Stimulated activated CD4-positive, alpha-beta T cell treated with anti-CD3 and anti-CD28 coated beads, Interleukin-1b, Interleukin-23, amount 100 ng/mL, for 1 hour (primary cell): ENCODE results near the gene TMEM171.

Experiments used
- DNase-seq, 2 donors: peaks; one replicate each; pipeline ENCODE4 v3.0.0-alpha.2; 2020; ENCODE audit warnings: low read depth in 2 of 2

The TMEM171 gene, protein sequence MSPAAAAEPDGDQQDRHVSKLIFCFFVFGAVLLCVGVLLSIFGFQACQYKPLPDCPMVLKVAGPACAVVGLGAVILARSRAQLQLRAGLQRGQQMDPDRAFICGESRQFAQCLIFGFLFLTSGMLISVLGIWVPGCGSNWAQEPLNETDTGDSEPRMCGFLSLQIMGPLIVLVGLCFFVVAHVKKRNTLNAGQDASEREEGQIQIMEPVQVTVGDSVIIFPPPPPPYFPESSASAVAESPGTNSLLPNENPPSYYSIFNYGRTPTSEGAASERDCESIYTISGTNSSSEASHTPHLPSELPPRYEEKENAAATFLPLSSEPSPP

DNA sequence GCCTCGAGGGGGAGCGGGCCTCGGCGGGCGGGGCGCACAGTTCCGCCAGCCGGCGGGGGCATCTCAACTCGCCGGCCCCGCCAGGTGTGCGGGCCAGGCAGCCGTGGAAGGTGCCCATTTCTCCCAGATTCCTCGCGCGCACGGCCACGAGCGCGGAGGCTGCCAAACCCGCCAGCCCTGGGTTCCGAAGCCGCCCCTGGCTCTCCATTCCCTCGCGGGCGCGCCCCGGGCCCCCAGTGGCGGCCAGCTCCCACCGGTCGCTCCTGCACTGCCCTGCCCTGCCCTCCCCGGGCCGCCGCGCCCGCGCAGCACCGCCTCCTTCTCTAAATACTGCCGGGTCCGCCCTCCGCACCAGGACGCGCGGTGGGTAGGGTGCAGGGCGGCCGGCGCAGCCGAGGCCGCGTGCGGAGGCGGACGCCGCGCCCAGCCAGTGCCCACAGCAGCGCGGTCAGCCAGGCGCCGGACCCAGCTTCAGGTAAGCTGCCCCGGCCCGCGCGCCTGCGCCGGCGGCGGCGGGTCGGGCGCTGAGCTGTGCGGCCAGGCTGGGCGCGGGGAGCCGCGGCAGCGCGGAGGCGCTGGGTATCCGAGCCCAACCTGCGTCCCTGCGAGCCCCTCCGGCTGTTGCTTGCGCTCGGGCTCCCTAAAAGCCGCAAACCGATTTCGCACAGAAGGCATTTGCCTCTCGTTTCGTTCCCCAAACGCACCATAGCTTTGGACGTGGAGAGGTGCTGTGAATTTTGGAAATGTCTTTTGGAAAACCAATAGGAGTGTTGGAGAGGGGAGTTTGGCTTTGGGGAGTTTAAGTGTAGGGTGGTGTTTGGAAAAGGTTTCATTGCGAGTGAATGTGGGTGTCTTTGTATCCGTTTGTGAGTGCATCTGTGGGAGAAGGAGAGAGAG lies at the start of gene TMEM171:
TSS of gene TMEM171 (plus strand) at position 354 of the 897 bp plus-strand sequence. CDS start 2,799 bp downstream, outside the sequence.
- no peak for DNase-seq

- no peak for DNase-seq
Observed at GRCh38 chr5:73081093-73081492, 39.3 kb upstream of the TMEM171 start.

DNA sequence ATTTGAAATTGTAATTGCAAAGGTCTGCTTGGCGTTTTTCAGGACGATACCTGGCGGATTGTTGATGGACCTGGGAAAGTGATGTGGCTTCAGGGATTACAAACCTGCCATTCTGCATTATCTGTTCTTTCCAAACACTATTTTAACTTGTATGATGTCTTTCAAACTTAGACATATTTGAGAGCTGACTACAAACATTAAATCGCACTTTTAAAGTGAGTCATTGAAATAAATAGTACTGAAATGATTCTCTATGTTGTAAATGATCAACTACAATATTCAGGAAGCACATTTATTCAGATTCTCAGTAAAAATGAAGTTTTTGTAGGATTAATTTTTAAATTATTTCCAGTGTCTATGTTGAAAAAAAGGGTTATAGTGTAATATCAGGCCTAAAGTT lies 32.3 kb upstream of the TMEM171 start:
- DNase-seq = no peak

GRCh38 chr5:73093943-73094342 lies 26.4 kb upstream of the TMEM171 start:
- no peak for DNase-seq

- no peak for DNase-seq
Observed at GRCh38 chr5:73094415-73094814, 26.0 kb upstream of the TMEM171 start.

- no peak for DNase-seq
Observed at GRCh38 chr5:73095564-73096238, 24.7 kb upstream of the TMEM171 start.

DNA sequence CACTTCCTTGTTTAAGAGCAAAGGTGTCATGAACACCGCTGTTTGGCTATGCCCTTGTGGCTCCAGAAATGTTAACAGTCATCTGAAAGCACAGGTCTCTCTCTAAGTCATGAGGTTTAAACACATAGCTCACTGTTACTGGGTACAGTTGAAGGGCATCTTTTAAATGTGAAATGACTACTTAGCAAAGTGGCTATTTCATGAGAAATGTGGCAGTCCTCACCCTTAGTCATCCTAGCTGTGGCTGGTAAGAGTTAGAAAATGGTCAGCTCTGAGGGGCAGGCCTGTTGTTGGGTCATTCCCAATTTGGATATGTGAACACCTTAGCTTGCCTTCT lies 24.2 kb upstream of the TMEM171 start:
- no peak for DNase-seq

DNA sequence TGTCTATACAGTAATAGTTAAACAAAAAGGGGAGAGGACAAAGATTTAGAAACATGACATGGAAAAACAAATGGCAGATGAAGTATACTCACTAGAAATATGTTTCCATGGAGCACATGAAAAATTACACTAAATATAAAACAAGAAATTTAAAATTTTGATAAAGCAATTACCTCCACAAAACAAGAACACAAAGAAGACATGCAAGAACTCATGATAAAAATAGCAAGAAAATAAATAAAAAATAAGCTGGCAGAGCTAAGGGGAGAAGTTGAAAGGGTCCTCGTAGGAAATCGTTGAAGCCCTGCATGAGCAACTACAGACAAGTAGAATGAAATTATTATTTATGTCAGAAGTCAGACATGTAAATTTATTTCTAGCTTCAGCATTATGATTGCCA lies 22.6 kb upstream of the TMEM171 start:
- no peak for DNase-seq

- no peak for DNase-seq
Observed at GRCh38 chr5:73100109-73100508, 20.3 kb upstream of the TMEM171 start.

- no peak for DNase-seq
Observed at GRCh38 chr5:73103870-73104299, 16.5 kb upstream of the TMEM171 start.

GRCh38 chr5:73104326-73104725 lies 16.0 kb upstream of the TMEM171 start:
- DNase-seq = no peak

- DNase-seq = no peak
Observed at GRCh38 chr5:73106335-73106734, 14.0 kb upstream of the TMEM171 start.

DNA sequence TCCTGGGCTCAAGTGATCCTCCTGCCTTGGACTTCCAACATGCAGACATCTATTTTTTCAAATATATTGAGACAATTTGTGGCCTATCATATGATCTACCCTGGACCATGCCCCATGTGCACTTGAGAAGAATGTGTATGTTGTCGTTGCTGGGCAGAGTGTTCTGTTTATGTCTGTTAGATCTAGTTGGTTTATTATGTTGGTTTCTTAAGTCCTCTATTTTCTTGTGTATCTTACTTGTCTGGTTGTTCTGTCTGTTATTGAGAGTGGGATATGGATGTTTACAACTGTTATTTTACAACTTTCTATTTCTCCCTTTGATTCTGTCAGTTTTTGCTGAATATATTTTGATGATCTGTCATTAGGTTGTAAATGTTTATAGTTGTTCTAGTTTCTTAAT lies 10.2 kb upstream of the TMEM171 start:
- DNase-seq = no peak

GRCh38 chr5:73111536-73111935 lies 8.8 kb upstream of the TMEM171 start:
- DNase-seq = no peak

GRCh38 chr5:73112359-73112758 lies 8.0 kb upstream of the TMEM171 start:
- no peak for DNase-seq

DNA sequence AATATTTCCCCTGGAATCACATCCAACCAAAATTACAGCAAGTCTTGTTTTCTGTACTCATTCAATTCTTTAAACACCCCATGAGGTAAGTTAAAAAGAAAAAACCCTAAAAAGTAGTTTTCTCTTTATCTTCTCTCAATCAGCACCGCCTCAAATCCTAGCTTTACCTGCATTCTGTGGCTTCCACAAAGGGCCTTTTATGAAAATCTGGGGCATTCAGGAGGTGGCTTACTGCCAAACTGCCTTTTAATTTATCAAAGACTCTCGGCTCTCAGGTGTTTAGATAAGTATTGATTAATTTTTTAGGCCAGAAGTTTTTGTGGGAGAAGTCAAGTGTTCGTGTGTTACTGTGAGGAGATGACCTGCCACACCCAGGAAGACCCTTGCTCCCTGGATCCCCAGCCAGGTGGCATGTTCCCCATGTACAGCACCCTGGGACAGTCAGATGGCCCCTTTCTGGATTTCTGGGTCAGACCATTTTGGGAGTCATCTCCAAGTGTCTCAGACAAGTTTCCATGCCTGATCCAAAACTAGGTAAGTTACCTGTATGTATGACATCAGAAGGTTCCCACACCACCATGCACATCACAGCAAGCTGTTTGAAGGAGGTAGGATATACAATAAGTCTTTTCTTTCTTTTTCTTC lies 6.2 kb upstream of the TMEM171 start:
- DNase-seq = no peak

DNA sequence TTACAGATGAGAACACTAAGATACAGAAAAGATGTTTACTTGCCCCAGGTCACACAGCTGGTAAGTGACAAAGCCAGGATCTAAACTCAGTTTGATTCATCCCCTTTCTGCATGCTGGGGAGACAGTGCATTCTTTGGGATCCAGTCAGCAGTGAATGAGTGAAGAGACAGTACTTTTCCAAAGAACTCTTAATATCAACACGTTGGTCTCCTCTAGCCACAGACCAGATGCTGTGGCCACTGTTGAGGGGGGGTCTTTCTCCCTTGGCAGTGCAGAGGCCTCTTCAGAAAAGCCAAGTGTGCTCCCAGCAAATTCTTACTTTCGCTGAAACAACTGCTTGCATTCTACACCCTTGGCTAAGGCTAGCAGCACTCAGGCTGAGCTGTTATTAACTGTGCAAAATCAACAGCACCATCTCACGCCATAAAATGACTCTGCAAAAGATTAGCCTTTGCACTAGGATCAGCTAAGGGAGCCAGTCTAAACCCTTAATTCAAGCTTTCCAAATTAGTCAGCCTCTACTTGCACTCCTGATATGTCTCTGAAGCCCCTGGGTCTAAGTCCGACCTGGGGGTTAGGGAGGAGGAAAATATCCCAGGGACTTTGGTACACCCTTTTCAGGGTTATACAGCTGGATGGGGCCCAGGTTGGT lies 4.8 kb upstream of the TMEM171 start:
- DNase-seq = no peak

GRCh38 chr5:73116506-73116905 lies 3.9 kb upstream of the TMEM171 start:
- no peak for DNase-seq

DNA sequence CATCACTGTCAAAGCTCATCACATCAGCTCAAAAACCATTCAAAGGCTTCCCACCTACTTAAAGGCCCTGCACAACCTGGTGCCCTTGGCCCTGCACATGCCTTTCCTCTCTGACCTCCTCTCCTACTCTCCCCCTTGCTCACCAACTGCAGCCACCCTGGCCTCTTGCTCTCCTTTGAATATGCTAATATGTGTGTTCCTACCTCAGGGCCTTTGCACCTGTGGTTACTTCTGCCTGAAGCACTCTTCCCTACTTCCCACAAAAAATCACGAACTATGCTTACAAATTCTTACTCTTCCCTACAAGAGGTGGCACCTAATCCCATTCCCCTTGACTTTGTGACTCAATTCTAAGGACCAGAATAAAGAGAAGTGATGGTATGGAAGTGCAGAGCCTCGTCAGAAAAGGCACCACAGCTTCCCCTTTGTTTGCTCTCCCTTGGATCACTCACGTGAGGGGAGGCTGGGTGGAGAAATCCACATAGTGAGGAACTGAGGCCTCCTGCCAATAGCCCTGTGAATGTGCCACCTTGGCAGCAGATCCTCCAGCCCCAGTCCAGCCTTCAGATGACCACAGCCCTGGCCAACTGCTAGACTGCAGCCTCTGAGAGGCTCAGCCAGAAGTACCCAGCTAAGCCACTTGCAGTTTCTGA lies 3.2 kb upstream of the TMEM171 start:
- DNase-seq = no peak

DNA sequence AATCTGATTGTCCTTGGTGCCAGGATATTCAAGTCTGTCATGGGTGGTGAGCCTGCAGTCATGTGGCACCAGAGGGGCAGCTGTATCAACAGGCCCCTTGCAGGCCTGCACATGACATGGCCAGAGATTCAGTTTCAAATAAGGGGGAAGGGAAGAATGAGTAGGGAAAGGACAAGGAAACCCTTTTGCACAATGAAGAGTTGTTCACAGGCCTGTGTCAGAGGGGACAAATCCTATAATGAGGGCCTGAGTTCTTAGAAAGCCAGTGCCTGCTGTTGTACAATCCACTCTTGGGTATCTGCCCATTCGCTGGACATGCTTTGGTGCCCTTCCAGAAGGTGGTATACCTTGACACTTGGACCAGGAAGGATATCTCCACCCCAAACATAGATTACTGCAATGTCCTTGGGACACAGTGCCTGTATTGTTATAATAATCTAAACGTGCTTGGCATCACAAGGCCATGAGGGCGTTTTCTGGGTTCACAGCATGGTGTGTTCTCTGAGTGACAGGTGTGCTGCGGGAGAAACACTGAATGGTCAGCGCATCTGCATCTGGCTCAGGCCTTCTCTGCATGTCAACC lies 1.9 kb upstream of the TMEM171 start:
- DNase-seq = no peak
